Inflammatory macrophage treated with lipopolysaccharide for 1 hour (primary cell): Measurements from ENCODE around the gene TC2N.
"Not testable (repeated sequence)": the region's sequence is repeated elsewhere in the genome, so short reads cannot be mapped to it uniquely, and the experiment has no call there.

Source experiments
- DNase-seq, 2 donors: peaks; one replicate each; pipeline ENCODE4 v3.0.0-alpha.2; 2020 to 2022

The TC2N gene

DNA sequence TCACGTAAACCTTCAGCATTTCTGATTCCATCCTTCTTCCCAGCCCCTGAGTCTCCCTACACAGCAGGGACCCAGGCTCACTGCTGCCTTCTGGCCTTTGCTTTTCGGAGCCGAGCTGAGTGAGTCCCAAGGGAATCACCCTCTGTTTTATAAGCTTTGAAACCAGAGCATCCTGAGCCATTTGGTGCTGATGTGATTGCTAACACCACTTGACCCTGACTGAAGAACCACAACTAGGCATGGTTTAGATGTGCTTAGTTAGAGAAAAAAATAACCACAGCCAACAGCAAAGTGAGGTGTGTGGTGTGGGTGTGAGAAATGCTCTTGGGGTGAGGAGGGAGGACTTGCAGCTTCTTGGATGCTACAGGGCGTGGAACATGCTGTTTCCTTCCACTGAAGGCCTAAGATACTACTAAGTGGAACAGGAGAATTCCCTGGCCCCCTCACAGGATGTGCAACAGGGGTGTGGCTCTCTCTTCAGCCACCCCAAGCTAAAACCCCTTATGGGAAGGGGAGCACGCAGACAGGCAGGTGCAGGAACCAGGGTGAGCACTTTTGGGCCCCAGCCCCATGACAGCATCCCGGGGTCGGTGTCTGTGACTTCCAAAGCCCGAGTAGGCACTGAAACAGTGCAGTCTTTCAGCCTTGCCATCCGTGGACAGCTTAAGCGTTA, at the start of gene TC2N:
Gene TC2N (minus strand): TSS at position 221 of the 673 bp plus-strand sequence. CDS start 53,767 bp downstream, outside the sequence.
- no peak for DNase-seq

- no peak for DNase-seq
Measured at GRCh38 chr14:91912035-91912434, 44.7 kb upstream of the TC2N start.

- DNase-seq = peak; percentile 44 to 56
Measured at GRCh38 chr14:91911474-91912032, 44.2 kb upstream of the TC2N start.

DNA sequence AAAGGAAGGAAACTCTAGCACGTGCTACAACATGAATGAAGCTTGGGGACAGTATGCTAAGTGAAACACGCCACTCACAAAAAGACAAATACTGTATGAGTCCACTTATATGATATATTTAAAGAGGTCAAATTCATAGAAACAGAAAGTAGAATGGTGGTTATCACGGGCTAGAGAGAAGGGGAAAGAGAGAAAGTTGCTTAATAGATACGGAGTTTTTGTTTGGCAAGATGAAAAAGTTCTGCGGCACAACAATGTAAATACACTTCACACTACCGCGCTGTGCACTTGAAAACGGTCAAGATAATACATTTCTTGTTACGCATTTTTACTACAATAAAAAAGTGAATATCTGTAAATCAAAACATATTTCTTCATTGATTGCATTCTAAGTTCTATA, 42.9 kb upstream of the TC2N start:
- DNase-seq = no peak

DNA sequence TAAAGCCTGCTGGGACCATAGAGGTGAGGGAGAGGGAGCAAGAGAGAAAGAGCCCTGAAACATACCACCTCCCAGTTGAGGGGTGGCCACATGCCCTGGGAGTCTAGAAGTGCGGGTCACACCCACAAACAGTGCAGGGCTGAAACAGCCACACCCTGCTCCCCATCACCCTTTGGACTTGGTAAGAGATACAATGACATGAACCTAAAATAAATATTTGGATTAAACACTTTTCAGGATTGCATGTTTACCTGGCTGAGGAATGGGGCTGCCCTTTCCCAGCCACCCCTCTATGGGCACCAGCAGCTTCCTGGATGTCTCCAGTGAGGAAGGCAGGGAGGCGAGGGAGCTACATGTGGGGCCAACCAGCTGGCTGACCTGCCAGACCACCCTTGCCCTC, 39.0 kb upstream of the TC2N start:
- no peak for DNase-seq

DNA sequence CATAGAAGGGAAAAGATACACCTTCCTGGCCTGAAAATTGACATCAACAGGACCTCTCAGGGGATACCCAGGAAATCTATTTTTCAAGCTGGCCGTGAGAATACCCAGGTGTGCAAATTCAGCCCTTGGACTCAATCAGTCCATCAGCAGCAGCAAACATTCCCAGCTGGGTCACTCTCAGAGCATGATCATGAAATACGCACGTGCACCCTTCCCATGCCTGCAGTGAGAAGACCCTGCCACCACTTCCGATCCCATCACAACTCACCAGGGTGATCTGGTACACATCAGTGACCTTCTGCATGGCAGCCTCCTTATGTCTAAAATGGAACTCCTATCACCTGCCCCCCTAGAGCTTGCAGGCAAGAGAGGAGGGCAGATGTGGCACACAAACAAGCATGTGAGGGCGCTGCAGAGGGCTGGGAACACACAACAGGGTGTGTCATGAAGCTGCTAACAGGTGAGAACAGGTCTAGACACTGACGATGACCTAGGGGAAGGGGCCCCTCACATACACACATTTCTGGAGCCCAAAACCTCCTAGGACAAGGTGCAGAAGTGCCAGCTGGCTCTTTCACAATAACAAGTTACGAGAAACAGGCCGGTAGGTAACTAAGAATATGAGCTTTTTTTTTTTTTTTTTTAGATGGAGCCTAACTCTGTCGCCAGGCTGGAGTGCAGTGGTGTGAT, 37.8 kb upstream of the TC2N start:
- no peak for DNase-seq

GRCh38 chr14:91904483-91904882, 37.1 kb upstream of the TC2N start:
- no peak for DNase-seq

GRCh38 chr14:91903070-91903469, 35.7 kb upstream of the TC2N start:
- no peak for DNase-seq

DNA sequence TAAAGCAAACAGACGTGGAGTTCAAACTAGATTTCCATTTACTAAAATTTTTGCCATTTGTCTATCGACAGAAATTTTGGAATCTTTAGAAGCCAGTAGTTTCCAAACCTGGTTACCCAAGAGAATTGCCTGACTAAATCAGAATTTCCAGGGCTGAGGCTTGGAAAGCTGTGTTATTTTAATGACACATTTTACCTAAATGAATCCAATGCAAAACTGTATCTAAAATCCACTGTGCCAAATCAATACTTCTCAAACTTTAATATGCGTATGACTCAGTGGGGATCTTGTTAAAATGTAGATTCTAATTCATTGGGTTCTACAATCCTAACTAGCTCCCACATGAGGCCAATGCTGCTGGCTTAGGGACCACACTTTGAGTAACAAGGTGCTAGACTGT, 35.0 kb upstream of the TC2N start:
- DNase-seq = no peak

DNA sequence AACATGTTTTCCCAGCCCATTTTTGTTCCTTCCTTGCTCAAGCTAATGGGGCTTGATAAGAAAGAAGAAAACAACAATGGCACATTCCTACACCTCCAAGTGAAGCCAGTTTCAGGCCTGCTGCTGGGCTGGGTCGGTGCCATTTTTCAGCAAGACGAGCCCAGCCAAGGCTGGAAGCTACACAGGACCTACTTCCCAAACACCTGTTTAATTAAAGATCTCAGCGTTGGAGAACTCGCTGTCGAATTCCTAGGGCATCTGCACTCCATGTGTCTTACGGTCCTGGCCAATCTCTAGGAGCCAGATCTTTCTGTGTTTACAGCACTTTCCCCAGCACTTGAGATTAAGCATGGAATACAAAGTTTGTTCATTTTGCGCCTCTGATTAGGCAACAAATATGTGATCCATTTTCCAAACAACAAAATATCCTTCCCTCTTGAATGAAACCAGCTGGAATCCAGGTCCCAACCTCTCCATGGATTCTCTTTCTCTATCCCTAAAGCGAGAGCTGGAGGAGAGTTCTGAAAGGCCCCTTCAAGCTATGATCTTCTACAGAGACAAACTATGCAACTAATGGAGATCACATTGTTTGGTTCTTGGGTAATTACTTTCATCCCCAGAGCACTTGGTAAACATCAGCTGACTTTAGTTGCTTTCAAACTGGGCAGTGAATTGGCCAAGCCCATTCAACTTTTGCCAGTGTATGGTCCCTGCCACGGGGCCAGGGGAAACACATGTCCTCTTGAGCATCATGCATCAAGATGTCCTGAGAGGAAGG, 34.3 kb upstream of the TC2N start:
- DNase-seq = no peak

GRCh38 chr14:91899806-91900205, 32.5 kb upstream of the TC2N start:
- DNase-seq = peak in 1 of 2 donors; percentile 56

- DNase-seq = no peak
Measured at GRCh38 chr14:91899213-91899612, 31.9 kb upstream of the TC2N start.

DNA sequence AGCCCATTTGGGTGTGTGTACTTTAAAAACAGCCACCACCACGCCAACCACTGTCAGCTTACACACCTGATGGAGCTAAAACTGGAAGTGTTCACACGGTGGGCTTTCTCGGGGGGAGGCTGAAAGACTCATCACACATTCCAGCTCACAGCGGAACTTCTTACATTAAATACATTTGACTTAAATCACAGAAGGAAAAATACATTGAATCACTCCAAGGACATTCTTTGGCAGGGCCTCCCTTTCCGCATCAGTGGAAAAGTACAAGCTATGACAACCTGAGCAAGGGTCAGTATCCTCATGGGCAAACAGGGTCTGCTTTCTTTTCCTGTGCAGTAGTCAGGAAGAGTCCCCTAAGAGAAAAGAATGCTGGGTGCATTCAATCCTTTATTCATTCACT, 31.0 kb upstream of the TC2N start:
- no peak for DNase-seq

- DNase-seq = not testable (repeated sequence)
Measured at GRCh38 chr14:91897716-91898115, 30.4 kb upstream of the TC2N start.

DNA sequence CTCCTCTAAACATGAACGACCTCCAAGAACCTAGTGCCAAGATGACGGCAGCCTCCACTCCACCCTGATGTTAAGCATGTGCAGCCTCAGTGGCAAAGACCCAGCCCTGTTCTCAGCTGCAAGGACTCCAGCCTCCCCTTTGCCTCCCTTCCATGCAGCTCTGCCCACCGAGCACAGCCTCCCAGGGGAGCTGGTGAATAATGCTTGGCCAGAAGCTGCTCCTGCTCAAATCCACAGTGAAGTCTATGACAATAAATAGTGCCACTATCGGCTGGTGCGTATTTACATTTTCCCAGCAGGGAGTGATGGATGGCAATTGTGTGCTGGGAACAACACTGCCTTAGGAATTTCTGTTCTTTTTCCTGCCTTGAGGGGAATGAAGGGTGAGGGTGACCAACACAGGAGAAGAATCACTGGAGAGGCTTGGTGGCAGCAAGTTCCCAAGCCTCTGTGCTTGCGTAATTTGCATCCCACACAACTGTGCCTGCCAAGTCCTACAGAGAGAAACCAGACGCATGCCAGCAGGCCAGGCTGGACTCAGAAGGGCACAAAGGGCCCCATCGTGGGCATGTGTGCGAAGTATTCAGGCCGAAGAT, 29.9 kb upstream of the TC2N start:
- DNase-seq = peak; percentile 63 to 71

DNA sequence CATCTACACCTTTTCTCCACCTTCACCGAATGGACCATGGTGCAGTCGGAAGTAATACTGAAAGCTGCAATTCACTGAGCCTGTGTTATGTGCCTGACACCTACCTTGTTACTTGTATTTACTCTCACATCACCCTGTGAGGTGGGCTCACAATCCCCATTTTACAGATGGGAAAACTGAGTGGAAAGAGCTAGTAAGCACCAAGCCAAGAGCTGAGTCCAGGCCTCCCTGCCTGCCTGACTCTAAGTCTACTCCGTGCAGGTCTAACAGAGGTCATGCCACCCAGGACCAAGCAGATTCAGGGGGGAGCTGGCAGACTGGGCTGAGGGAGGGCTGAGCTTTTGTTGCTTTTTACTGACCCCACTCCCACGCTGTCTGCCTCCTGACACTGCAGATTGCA, 29.1 kb upstream of the TC2N start:
- DNase-seq = no peak

GRCh38 chr14:91893669-91894068, 26.3 kb upstream of the TC2N start:
- peak; percentile 68 to 80 for DNase-seq

- DNase-seq = no peak
Measured at GRCh38 chr14:91893007-91893406, 25.7 kb upstream of the TC2N start.

GRCh38 chr14:91891721-91892220, 24.4 kb upstream of the TC2N start:
- no peak for DNase-seq

- no peak for DNase-seq
Measured at GRCh38 chr14:91891101-91891500, 23.8 kb upstream of the TC2N start.

GRCh38 chr14:91890291-91890749, 23.0 kb upstream of the TC2N start:
- DNase-seq = no peak

DNA sequence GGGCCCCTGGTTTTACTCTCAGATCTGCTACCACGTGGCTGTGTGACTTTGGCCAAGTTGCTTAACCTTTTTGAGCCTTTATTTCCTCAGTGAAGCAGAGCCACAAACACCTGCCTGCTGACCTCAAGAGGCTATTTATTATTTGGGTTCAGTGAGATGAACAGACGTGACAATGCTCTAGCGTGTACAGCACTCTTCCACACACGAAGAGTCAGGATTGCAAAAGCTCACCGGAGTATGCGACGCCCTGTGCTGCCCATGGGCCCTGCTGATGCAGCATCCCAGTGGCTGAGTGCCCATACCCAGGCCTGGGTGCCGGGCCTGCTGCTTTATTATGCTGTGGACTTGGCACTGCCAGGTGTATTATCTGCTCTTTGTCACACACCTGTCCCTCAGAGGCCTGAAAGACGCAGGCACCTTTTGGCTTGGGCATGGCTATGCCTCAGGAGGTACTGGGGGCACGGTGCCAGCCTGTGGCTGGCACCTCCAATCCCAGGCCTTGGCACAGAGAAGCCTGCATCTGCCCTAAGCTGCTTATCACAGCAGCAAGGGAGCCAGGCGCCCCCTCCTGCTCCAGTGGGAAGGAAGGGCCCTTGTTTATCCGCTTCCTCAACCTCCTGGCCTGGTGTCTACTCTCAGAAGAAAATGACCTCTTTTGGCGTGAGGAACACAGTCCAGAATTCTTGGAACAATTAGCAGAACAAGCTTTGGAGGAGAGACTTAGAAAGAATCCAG, 22.3 kb upstream of the TC2N start:
- DNase-seq = no peak
